LoVo (cell line): Measurements from ENCODE around the gene HSPB9.

Experiments
- DNase-seq: peaks from one replicate; pipeline ENCODE4 v3.0.0-alpha.2; 2016; ENCODE audit warnings: low spot score

HSPB9 gene, protein sequence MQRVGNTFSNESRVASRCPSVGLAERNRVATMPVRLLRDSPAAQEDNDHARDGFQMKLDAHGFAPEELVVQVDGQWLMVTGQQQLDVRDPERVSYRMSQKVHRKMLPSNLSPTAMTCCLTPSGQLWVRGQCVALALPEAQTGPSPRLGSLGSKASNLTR

DNA sequence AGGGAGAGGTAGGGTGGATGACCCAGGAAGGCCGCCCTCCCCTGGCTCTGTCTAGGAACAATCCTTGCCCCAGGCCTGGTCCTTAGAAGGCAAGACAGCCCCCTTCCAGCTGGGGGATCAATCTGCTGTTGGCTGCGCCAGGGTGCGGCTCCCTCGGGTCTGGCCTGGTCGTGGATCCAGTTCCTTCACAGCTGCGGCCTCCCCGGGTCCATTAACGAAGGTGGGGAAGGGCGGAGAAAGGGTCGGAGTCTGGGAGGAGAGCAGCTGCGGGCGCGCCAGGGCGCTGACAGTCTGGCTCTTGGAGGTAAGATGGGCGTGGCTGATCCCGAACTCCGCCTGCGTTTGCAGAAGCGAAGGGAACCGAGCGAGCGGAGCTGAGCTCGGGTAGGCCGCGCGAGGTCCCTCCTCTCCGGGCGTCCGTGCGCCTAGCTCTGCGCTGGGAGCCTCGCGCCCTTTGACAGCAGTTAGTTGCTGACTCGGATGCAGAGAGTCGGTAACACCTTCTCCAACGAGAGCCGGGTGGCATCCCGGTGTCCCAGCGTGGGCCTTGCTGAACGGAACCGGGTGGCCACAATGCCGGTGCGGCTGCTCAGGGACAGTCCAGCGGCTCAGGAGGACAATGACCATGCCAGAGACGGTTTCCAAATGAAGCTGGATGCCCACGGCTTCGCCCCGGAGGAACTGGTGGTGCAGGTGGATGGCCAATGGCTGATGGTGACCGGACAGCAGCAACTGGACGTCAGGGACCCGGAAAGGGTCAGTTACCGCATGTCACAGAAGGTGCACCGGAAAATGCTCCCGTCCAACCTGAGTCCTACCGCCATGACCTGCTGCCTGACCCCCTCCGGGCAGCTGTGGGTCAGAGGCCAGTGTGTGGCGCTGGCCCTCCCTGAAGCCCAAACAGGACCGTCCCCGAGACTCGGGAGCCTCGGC is at the start of gene HSPB9:
Gene HSPB9 (plus strand): TSS at position 434 of the 933 bp plus-strand sequence. CDS start 47 bp downstream, at position 481.
- DNase-seq: no peak

DNA sequence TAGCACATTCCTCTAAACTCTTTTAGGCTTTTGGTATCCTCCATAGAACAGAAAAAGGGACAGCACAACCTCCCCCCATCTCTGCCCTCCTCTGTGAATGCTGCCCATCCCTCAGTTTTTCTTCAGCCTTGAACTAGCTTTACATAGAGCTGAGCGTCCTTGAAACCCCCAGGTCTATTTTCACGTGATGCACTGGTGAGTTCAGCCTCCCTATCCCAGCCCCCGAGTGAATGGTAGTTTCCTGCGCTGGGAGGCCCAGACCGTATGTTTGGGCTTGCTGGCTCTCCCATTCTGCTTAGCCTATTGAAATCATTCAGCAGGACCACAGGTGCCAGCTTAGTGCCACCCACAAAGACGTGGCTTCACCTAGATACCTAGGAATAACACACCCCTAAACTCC is 46.8 kb upstream of the HSPB9 start:
- DNase-seq: no peak

DNA sequence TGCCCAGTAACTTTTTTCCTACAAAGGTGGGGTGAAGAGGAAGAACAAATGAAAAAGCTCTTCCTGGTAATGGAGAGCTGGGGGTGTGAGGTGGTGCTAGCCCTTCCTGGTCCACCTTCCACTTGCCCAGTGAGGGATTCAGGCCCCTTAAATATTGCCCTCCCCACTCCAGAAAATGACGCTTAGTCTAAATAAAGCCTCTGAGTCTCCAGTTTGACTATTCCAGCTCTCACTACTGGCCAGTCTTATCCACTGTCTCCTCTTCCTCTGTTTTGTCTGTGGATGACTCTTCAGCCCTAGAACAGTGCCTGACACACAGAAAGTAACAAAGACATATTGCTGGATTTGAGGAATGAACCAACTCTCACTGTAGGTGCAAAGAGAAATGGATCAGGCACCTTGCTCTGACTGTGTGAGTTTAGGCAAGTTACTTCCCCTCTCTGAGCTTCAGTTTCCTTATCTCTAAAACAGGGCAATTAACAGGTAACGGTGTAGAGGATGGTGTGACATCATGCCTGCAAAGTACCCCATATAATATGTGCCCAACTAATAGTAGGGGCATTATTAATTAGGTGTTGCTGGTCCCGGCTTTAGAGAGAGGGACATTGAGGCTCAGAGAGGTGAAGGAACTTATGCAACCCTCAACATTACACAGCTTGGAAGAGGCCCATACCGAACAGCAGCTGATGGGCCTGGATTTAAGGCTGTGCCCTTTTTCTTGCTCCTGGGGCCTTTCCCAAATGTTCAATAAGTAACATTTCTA is 45.6 kb upstream of the HSPB9 start:
- DNase-seq: no peak

DNA sequence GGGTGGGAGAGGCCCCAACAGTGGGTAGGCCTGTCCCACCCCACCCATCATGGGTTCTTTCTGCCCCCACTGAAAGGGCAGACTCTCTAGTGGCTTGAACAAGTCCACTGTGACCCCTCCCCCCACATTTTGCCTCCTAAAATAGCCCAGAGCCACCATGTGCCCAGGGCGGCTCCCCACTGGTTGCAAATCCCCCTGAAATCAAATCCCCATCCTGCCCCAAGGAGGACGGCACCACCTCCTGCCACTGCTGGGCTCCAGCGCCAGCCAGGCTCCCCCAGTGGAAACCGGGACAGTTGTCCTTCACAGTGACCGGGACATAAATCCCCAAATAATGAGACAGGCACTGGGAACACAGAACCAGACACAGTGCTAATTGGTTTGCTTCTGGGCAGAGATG is 44.8 kb upstream of the HSPB9 start:
- DNase-seq: no peak

DNA sequence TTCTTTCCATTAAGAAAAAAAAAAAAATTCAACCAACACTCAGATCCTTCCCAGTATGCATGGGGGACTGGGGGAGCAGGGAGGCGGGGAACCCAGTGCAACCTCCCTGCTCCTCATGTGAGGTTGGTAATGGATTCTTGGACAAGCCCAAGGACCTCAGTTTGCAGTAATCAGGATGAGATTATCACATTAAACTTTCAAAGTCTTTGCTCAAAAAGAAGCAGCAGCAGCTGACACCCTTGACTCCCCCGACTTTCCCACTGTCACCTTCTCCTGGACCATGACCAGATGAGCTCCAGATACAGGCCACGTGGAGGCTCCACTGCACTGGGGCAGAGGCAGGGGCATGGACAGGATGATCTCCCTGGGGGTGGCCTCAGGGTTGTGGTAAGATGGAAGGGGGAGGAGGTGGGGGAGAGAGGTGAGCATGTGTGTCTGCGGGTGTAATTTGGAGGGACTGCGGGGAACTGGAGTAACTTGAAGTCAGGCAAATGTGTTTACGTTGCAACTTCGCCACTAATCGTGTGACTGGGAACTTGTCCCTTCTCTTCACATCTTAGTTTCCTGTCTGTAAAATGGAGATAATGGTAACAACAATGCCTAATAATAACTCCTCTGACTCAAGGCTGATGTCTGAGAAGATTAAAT is 44.1 kb upstream of the HSPB9 start:
- DNase-seq: no peak

DNA sequence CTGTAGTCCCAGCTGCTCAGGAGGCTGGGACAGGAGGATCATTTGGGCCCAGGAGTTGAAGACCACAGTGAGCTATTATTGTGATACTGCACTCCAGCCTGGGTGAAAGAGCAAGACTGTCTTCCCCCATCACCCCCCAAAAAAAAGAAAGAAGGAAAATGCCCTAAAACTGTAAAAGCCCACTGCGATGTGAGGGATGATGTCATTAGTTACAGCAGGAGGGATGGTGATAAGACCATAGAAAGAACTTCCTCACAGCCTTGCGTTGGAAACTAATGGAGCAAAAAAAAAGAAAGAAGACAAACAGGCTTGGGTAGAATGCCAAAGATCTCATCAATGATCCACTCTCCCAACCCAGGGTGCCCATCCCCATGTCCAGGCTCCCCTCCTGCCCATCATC is 43.1 kb upstream of the HSPB9 start:
- no peak for DNase-seq

DNA sequence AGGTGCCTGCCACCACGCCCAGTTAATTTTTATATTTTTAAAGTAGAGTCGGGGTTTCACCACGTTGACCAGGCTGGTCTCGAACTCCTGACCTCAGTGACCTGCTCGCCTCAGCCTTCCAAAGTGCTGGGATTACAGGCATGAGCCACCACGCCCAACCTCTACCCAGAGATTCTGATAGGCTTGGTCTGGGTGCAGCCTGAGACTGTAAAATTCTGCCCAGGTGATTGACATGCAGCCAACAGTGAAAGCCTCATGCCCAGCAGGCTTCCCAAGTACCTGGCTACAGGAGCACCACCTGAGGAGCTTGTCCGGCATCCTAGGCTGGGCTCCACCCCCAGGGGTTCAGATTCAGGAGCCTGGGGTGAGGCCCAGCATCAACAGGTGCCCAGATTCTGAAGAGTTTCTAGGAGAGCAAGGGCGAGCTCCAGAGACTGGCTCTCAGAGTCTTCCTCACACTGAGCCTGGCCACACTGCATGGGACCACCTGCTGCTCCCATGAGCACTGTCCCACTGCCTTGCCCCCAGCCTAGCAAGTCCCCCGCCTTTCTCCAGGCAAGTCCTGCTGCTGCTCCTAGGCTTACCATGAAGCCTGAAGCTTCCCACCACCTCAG is 41.0 kb upstream of the HSPB9 start:
- peak; percentile 11 for DNase-seq

DNA sequence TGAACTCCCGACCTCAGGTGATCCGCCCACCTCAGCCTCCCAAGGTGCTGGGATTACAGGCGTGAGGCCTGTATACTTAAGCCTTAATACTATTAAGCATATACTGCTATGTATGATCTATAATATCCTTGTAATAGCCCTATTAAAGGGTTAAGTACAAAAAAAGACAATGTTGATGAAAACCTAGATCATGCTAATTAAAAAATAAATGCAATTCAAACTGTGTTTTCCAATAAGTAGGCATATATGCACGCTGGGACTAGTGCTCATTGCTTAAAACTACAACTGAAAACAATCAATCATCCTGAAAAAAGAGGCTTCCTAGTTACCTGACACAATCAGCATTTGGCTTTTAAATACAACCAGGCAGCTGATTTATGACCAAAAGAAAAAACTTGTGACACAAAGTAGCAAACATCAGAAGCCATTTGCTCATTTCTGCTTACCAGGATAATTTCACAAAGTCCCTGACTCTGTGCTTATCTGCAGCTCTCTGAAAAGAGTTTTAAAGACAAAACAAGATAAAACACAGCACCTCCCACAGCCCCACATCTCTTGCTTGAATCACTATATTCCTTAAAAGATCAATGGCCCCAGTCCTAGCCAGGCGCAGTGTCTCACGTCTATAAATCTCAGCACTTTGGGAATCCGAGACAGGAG is 35.4 kb upstream of the HSPB9 start:
- no peak for DNase-seq

DNA sequence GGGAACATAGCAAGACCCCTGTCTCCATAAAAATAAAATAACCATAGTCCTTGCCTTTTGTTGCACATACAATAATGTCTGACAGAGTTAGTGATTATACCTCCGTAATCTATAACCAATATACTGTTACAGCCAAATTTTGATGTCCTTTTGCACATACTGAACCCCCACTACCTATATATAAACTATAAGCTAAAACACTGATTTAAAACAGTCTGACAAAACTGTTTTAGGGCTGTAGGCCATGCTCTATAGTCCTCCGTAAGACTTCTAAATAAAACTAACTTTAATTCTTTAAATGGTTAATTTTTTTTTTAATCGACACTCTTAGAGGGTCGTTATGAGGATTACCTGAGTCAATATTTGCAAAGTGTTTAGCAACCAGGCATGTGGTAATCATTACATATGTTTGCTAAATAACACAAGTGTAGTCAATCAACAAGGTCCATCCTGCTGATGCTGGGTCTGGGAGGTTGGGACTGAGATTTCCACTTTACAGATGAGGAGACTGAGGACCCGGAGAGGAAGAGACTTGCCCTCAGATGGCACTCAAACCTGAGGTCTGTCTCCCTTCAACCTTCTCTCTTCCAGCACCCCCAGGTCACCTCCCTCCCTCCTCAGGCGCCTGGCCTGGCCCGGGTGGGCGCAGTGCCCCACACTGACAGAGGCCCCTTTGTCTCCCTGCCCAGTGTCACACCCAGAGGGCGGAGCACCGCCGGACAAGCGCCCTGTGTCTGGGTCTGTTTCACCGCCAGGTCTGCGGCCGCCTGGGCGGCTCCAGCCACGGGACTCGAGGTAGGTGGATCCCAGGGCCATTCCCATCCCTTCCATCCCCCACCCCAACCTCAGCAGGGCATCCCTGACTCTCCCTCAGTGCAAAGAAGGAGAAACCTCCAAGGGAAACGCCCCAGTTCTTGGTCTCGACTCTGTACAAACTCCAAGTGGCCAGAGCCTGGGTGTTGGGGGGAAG is 34.6 kb upstream of the HSPB9 start:
- peak; percentile 14 for DNase-seq

DNA sequence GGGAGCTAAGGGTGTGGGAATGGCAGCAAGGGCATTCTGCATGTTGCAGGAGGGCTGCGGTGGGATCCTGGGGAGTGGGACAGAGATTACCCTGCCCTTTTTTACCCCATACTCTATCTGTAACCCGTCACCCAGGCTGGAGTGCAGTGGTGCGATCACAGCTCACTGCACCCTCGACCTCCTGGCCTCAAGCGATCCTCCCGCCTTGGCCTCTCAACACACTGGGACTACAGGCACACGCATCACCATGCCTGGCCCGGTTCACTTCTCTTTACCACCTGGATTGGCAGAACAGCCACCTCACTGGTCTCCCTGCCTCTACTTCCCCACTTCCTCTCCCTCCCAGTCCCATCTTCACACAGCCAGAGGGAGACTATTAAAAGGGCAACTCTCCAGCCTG is 33.9 kb upstream of the HSPB9 start:
- no peak for DNase-seq

DNA sequence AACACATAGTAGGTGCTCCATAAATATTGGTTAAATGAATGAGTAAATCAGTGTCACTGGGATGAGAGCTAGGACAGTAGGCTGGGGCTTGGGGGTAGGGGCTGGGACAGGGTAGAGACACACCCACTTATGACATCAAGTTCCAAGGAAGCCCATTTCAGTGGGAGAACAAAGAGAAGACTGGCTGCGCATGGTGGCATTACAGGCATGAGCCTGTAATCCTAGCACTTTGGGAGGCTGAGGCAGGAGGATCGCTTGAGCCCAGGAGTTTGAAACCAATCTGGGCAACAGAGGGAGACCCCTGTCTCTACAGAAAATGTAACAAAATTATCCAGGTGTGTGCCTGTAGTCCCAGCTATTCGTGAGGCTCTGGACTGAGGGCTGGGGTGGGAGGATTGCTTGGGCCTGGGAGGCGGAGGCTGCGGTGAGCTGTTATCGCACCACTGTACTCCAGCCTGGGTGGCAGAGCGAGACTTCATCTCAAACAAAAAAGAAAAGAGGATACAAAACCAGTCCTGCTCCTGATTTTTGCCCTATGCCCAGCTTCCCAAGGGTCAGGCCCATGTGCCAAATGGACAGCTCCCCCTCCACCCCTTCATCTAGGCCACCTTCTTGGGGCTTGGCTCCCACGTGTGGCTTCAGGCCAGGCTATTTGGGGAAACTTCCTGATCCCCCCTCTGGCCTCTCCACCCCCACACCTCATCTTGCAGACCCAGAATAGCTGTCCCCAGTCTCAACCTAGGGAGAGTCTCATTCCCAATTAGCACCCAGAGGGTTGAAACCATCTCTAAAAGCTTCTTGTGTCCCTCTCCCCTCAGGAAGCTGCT is 31.4 kb upstream of the HSPB9 start:
- DNase-seq: no peak

DNA sequence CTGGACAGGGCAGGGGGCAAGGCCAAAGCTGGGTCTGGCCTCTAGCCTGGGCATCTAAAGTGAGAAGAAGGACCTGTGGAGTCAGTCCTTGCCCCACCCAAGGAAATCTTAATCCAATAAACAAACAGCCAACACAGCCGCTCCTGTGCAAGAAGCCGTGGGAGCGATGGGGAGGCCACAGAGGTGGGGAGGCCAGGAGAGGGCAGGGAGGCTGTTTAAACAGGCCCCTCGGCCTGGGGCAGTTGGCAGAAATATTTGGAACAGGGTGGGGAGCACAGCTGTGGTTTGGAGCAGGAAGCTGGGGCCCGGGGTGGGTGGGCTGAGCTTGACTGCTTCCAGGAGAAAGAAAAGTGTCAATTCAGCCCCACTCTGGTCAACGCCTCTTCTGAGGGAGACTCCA is 29.7 kb upstream of the HSPB9 start:
- no peak for DNase-seq

DNA sequence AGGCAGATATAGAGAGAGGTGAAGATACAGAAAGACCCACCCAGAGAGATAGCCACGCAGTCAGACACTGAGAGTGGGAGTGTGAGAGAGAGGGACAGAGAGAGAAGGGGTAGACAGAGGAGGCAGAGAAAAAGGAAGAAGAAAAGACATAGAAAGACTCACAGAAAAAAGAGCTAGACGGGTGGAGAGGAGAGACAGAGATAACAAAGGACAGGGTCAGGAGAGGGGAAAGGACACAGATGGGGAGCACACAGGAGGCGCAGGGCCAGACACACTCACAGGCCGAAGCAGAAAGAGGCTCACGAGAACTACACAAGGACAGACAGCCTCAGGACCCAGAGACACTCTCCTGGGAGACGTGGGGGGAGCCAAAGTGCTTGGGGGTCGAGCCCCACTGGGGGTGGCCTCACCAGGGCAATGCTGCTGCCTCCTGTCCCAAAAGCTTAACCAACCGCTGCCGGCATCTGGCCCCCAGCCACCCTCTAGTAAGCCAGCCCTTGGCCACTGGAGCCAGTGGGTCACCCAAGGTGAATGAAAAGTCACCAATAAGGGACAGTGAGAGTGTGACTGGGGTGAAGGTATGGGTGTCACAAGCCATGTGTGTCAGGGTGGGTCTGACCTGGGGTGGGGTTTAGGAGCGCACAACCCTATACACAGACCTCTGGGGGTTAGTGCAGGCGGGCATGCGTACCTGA is 28.1 kb upstream of the HSPB9 start:
- DNase-seq: no peak

DNA sequence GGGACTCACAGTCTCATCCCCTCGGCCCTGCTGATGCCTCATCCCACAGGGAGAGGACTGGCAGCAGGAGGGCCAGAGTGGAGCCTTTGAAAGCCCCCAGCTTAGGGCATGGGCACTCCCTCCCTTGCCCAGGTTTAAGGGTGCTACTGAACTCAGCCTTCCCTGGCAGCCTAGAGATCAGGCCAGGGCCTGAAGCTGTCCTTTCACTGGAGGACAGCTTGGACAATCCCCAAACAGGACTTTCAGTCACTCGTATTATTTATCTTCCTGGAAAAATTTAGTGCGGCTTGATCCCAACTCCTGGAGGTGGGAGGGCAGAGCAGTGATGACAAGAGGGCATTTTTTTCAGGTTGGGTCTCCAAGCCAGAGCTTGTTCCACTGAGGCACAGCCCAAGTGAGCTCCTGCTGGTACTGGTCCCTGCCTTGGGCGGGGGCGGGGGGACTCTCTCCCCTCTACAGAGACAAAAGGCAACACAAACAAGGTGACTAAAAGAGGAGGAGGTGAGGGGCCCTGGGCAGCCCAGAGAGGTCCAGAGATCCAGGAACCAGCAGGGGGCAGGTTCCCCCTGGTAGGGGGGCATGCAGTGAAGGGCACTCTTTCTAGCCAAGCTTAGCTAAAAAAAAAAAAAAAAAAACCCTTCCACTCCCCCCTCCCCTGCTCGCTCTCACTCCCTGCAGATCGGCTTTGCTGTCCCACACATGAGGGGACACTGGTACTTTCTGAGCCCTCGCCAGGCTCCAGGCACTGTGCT is 26.1 kb upstream of the HSPB9 start:
- DNase-seq: no peak

DNA sequence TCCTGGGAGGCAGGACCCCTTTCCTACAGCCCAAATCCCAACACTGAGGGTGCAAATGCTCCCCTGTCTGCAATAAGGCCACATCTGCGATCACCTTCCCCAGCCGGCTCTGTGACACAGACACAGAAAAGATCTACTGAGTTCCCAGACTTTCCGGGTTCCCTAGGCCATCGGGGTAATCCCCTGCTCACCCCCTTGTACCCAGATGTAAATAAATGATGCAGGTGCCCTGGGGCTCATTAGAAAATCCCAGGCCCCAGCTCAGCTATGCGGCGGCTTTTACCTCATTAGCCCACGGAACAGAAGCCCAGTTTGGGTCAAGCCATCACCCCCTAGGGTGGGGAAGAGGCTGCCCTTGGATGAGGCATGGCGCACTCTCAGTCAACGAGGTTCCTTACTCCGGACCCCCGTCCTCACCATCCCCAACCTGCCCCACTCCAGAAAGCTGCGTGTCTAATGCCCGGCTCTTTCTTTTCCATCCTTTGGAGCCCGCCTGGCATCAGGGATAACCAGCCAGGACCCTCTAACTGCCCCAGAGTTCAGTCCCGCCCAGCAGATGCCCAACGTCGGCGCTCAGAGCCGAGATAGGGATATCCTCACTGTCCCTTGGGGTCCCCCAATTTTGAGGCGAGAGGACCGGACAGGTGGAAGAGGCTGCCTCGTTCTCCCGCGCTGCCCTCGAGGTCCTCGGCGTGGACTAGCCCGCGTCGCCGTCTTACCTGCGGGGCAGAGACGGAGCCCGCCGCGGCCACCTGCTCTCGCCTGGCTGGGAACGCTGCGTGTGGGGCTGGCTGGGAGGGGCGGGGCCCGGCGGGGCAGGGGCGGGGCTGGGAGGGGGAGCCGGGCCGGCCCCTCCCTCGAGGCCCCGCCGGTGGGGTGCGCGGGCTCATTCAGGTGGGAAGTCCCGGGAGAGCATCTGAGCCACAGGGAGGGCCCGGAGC is 24.6 kb upstream of the HSPB9 start, which contains the start of gene ZNF385C:
Gene ZNF385C (minus strand): TSS at position 783 of the 941 bp plus-strand sequence. CDS start 35,417 bp downstream, outside the sequence.
- DNase-seq: no peak

DNA sequence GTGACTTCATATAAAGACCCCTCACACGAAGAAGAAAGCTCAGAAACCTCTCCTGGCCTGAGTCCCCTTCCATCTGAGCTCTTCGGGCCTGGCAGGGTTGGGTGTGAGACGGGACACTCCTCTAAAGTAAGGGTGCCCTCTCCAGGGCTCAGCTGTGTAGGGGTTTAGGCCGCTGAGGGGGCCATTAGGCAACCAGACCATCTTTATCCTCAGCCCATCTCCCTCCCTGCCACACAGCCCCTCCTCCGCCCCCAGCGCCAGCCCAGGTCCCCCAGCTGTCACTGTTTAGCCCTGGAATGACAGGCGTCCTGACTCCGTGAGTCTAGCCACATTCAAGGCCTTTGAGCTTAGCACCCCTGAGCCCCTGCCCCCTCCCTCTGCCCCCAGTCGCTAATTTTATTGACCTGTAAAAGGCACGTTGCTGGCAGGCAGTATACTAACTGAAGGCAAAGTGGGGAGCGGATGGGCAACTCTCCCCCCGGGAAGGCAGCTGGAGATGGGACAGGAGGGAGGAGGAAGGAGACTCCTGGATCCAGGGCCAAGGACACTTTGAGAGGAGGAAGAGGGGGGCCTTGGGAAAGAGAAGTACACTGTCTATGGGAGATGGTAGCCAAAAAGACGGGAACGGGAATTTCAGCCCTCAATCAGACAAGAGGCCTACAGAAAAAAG is 23.7 kb upstream of the HSPB9 start:
- DNase-seq: no peak
